HFFc6 (cell line): Measurements from ENCODE around the gene RRP36. TPM values are rescaled to one million over a fixed set of nuclear protein-coding genes. Genes with fewer than 3 reads are reported as not detected.

Experiments
- DNase-seq: peaks from one replicate; pipeline ENCODE4 v3.0.0-alpha.2; 2018
- H3K27ac Mint-ChIP-seq: 2 replicates; pipeline ENCODE4 v1.8.0; 2020; ENCODE audit warnings: mild to moderate bottlenecking, mixed read lengths
- H3K27me3 Mint-ChIP-seq: 2 replicates; pipeline ENCODE4 v1.8.0; 2021; ENCODE audit warnings: mild to moderate bottlenecking, moderate library complexity, mixed read lengths; ENCODE audit not compliant: insufficient read depth
- H3K36me3 Mint-ChIP-seq: 2 replicates; pipeline ENCODE4 v1.8.0; 2021; ENCODE audit warnings: low read depth, mixed read lengths
- H3K4me1 Mint-ChIP-seq: 2 replicates; pipeline ENCODE4 v1.8.0; 2020; ENCODE audit warnings: low read depth, mixed read lengths
- H3K4me3 Mint-ChIP-seq: 2 replicates; pipeline ENCODE4 v1.8.0; 2020; ENCODE audit warnings: mild to moderate bottlenecking, moderate library complexity, mixed read lengths
- H3K9me3 Mint-ChIP-seq: 2 replicates; pipeline ENCODE4 v1.8.0; 2020; ENCODE audit warnings: mild to moderate bottlenecking, mixed read lengths
- long read RNA-seq: library from polyadenylated mRNA; unstranded; transcript quantifications from one replicate; pipeline ENCODE4 v2.0.0, GENCODE V29; 2019
- total RNA-seq, 6 experiments: library from RNA; stranded (reverse); fragmentation: NEBNext Ultra II Directional; extraction: Animal tissue kit (Norgen Biotek cat#: 25700); gene quantifications; 2 replicates in 1 of 6; 3 replicates in 5 of 6; pipeline ENCODE4 v1.2.3, GENCODE V29; 2021
- TF ChIP-seq, protein P1 (sequence below): fragments of 200-600 bp; sonication (generic); IDR thresholded peaks from 2 replicates; pipeline ENCODE4 v1.5.0; 2021; ENCODE audit warnings: antibody characterized with exemption, mild to moderate bottlenecking

RRP36 gene, protein sequence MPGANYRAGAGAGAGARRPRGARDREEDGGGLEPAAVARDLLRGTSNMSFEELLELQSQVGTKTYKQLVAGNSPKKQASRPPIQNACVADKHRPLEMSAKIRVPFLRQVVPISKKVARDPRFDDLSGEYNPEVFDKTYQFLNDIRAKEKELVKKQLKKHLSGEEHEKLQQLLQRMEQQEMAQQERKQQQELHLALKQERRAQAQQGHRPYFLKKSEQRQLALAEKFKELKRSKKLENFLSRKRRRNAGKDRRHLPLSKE
- 100 to 1,000 TPM in 2 of 6 experiments, 10 to 100 TPM in 4; 85.0 to 101 (median 96.4) TPM for total RNA-seq
- long read RNA-seq, partial matches to known transcripts, result 1 of 7 reads
- long read RNA-seq, other reads (novel, unspliced or antisense), result 3 of 7 reads

DNA sequence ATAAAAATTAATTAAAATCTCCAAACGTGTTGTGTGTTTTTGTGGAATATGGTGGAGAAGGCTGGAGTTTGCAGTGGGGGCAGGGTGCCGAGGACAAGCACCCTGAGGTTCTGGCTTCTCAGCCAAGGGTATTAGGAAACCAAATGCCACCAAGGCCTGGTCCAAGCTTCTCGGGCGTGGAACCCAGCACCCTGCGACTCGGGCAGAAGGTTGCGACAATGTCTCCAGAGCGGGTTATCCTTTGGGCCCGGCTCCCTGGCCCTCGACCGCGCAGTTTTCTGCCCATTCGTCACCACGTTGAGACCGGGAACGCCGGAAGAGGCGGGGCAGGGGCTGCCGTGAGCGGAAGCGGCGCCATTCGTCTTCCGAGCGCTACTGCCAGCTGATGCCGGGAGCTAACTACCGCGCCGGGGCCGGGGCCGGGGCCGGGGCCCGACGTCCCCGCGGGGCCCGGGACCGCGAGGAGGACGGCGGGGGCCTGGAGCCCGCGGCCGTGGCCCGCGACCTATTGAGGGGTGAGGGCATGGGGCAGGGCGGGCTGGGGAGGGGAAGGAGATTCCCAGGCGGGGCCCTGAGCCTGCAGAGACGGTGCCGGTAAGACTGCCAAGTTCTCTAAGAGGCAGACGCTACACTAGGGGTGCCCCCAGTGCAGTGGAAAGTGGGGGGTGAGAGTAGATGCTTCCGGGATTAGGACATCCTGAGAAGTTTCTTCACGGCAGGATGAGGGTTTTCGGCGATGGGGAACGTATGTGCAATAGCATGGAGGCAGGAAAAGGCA is at the start of gene RRP36:
Gene RRP36 (plus strand): TSS at position 354 of the 778 bp plus-strand sequence. CDS start 32 bp downstream, at position 386.
- Mint-ChIP-seq H3K27ac (peak within 1 kb of the TSS; percentile 94), H3K9me3 (no peaks in the 10 kb centered on the region), H3K27me3 (no peaks in the 10 kb centered on the region; the same call in 1 of the 2 replicates), H3K4me1 (peaks cover 33% of the 10 kb centered on the region), H3K36me3 (peaks cover 30% of the 10 kb centered on the region), H3K4me3 (peak within 1 kb of the TSS; percentile 100)
- peak; percentile 66 for DNase-seq
- TF ChIP-seq, protein P1, sequence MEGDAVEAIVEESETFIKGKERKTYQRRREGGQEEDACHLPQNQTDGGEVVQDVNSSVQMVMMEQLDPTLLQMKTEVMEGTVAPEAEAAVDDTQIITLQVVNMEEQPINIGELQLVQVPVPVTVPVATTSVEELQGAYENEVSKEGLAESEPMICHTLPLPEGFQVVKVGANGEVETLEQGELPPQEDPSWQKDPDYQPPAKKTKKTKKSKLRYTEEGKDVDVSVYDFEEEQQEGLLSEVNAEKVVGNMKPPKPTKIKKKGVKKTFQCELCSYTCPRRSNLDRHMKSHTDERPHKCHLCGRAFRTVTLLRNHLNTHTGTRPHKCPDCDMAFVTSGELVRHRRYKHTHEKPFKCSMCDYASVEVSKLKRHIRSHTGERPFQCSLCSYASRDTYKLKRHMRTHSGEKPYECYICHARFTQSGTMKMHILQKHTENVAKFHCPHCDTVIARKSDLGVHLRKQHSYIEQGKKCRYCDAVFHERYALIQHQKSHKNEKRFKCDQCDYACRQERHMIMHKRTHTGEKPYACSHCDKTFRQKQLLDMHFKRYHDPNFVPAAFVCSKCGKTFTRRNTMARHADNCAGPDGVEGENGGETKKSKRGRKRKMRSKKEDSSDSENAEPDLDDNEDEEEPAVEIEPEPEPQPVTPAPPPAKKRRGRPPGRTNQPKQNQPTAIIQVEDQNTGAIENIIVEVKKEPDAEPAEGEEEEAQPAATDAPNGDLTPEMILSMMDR, result no peak

DNA sequence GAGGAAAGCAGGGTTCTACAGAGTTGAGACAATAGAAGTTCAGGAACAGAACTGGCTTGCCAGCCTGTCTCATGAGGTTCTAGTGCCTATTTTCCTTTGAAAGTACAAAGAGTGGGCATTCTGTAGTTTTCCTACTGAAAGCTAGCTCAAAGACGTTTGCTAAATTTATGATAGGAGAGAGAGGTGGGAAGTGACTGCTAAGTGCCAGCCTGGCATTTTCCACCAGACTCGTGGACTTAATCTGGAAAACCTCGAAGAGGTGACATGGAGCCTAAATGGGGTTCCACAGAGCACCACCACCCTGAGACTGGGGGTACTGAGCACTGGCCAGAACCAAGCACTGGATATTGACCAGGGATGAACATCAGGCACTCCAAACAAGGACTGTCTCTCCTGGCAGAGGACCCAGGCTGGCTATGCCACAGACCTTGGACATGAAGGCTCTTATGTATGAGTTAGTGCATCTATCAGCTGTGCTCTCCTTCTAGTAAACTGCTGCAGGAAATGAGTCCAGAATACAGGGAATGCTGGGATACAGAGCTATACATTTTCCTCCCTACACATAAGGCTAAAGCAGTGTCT is 49.6 kb upstream of the RRP36 start:
- peak overlapping the region; percentile 81 for H3K27ac Mint-ChIP-seq
- H3K36me3 Mint-ChIP-seq, result peaks cover 8% of the 10 kb centered on the region

DNA sequence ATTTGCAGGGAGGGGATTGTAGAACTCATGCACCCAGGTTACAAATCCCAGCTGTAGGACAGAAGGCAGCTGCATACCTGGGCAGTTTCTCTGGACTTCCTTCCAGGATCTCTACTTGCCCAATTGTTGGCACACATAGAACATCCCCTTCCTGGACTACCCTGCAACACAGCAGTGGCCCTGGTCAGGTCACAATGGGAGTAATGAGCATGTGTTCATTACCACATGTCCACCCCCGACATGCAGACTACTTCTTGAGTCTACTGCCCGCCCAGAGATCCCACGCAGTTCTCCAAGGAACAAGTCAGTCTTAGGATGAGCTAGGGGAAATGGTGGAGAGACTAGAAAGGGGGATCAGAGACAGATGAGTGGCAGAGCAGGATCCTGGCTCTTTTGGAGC is 47.5 kb upstream of the RRP36 start:
- no peaks in the 10 kb centered on the region for H3K9me3 Mint-ChIP-seq
- H3K4me1 Mint-ChIP-seq, result peaks cover 36% of the 10 kb centered on the region
- H3K27ac Mint-ChIP-seq, result no peak overlapping the region
- TF ChIP-seq, protein P1, result no peak
- peaks cover 18% of the 10 kb centered on the region for H3K36me3 Mint-ChIP-seq
- H3K4me3 Mint-ChIP-seq, result no peak overlapping the region
- no peak for DNase-seq
- no peaks in the 10 kb centered on the region; the same call in 1 of the 2 replicates for H3K27me3 Mint-ChIP-seq

More for the DNA sequence above, 49.6 kb upstream of the RRP36 start:
- no peaks in the 10 kb centered on the region; the same call in 1 of the 2 replicates for H3K27me3 Mint-ChIP-seq
- TF ChIP-seq, protein P1, result no peak
- peaks cover 27% of the 10 kb centered on the region for H3K4me1 Mint-ChIP-seq
- no peaks in the 10 kb centered on the region for H3K9me3 Mint-ChIP-seq
- no peak overlapping the region for H3K4me3 Mint-ChIP-seq
- no peak for DNase-seq

DNA sequence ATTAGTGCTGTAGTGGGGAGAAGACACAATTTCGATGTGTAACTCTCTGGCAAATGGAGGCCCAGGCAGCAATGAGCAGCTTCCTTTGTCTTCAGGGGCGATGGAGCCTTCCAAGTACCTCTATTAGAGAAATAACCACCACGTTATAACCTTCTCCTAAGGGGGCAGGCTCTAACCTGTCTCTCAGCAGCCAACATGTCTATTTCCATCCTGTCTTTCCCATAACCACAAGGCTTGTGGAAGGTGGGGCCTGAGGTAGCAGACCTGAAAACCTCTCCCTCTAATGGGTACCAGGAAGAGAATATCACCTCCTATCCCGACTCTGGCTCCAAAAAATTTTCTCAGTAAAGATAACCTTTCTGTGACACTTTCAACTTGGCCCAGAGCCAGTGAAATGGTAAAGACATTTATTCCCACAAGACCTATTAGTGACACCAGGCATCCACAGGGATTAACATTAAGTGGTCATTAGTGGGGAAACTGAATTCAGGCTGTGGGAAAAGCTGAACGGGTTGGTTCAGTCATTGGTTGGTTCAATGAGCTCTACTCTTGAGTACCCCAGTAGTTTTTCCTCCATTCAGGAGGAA is 46.4 kb upstream of the RRP36 start:
- Mint-ChIP-seq H3K27me3 (no peaks in the 10 kb centered on the region; the same call in 1 of the 2 replicates), H3K27ac (no peak overlapping the region), H3K36me3 (peaks cover 18% of the 10 kb centered on the region), H3K4me3 (no peak overlapping the region), H3K4me1 (peaks cover 46% of the 10 kb centered on the region), H3K9me3 (no peaks in the 10 kb centered on the region)
- TF ChIP-seq, protein P1, result no peak
- no peak for DNase-seq

DNA sequence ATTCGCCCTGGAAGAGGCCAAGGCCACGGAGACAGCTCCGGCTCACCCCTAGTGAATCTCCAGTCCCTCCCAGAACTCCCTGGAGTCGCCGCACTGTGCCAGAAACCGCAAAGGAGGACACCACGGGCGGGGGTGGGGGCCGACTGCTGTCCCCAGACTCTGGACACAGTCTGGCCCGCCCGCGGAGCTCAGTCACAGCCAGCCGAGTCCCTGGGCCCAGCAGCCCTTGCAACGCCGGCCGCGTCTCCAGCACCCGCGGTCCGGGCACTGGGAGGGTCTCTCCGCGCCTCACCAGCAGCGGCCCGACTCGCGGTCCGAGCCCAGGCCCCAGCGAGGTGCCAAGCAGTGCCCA is 43.0 kb upstream of the RRP36 start:
- Mint-ChIP-seq H3K36me3 (peaks cover 18% of the 10 kb centered on the region), H3K4me1 (peaks cover 37% of the 10 kb centered on the region), H3K4me3 (peak overlapping the region; percentile 95), H3K27me3 (no peaks in the 10 kb centered on the region), H3K27ac (peak overlapping the region; percentile 84), H3K9me3 (no peaks in the 10 kb centered on the region)
- no peak for DNase-seq
- TF ChIP-seq, protein P1, result no peak
